Endothelial cell of umbilical vein (primary cell): ENCODE results near the gene MT1H. TPM values are rescaled to one million over a fixed set of nuclear protein-coding genes. Genes with fewer than 3 reads are reported as not detected.
"Not testable (repeated sequence)": the region's sequence is repeated elsewhere in the genome, so short reads cannot be mapped to it uniquely, and the experiment has no call there.

Experiments
- BruUV-seq: library from RNA; stranded (reverse); fragments of 400-500 nt; replicated peaks from 2 replicates; lab custom pipeline; 2021; lab: Mats Ljungman, UMichigan
- CTCF ChIA-PET: fragments of 300-600, 350-600 bp; sonication (Branson Sonifier 250); formaldehyde crosslinking; loops from one replicate; lab custom pipeline; 2021; ENCODE audit warnings: antibody characterized with exemption, inconsistent platforms; lab: Charles Lee
- POLR2A ChIA-PET: fragments of 300-600, 350-600 bp; sonication (Branson Sonifier 250); formaldehyde crosslinking; loops from one replicate; lab custom pipeline; 2021; ENCODE audit warnings: antibody characterized with exemption, inconsistent platforms; lab: Charles Lee
- DNase-seq: peaks from one replicate; pipeline ENCODE4 v3.0.0-alpha.2; 2011; ENCODE audit warnings: low read depth, low spot score
- FAIRE-seq: peaks from 2 replicates; lab custom pipeline; 2011; peaks lifted over from hg19 to GRCh38; lab: Jason Lieb, UNC
- H2AFZ ChIP-seq: 2 replicates; pipeline ENCODE4 v1.6.0; 2012; ENCODE audit warnings: low read depth, low read length, control low read depth, inconsistent platforms
- H3K27ac ChIP-seq: 2 replicates; pipeline ENCODE4 v1.5.1; 2011; ENCODE audit warnings: low read depth, mild to moderate bottlenecking, control low read depth, low read length, moderate library complexity; ENCODE audit not compliant: insufficient read depth
- H3K27me3 ChIP-seq, 2 experiments: 2 replicates each; pipeline versions ENCODE4 v1.6.0 to v1.6.1; 2011; ENCODE audit warnings: low read length in 2 of 2, mixed read lengths in 1 of 2; ENCODE audit not compliant: control insufficient read depth in 2 of 2, insufficient read depth in 2 of 2
- H3K36me3 ChIP-seq, 2 experiments: 2 replicates in 1 of 2; 3 replicates in 1 of 2; pipeline ENCODE4 v1.5.1; 2011; ENCODE audit warnings: low read length in 2 of 2, mild to moderate bottlenecking in 1 of 2, moderate library complexity in 1 of 2; ENCODE audit not compliant: control insufficient read depth in 2 of 2, insufficient read depth in 2 of 2; ENCODE audit errors: extremely low read depth in 1 of 2
- H3K4me1 ChIP-seq: 3 replicates; pipeline ENCODE4 v1.5.1; 2011; ENCODE audit warnings: mild to moderate bottlenecking, low read length; ENCODE audit not compliant: control insufficient read depth, insufficient read depth; ENCODE audit errors: extremely low read depth
- H3K4me2 ChIP-seq: 2 replicates; pipeline ENCODE4 v1.6.1; 2011; ENCODE audit warnings: low read length, control low read depth, mixed read lengths; ENCODE audit not compliant: insufficient read depth
- H3K4me3 ChIP-seq, 3 experiments: fragments of 200-600 bp in 1 of 3; sonication (generic), shearing (Covaris generic) in 1 of 3; replicated peaks in 1 of 3; 2 replicates each; pipeline ENCODE4 v1.5.1; 2011 to 2016; ENCODE audit warnings: control low read depth in 3 of 3, low read length in 3 of 3, mild to moderate bottlenecking in 2 of 3, inconsistent platforms in 1 of 3, low read depth in 1 of 3, moderate library complexity in 1 of 3; ENCODE audit not compliant: insufficient read depth in 1 of 3
- H3K79me2 ChIP-seq: 2 replicates; pipeline ENCODE4 v1.6.0; 2012; ENCODE audit warnings: low read length, inconsistent platforms; ENCODE audit not compliant: control insufficient read depth, insufficient read depth
- H3K9ac ChIP-seq: replicated peaks from 2 replicates; pipeline ENCODE3; 2011; ENCODE audit warnings: low read length, control low read depth; ENCODE audit not compliant: insufficient read depth; ENCODE audit errors: extremely low read depth
- H3K9me1 ChIP-seq: replicated peaks from 3 replicates; pipeline ENCODE4 v1.6.0; 2011; ENCODE audit warnings: mild to moderate bottlenecking, low read length; ENCODE audit not compliant: control insufficient read depth, insufficient read depth; ENCODE audit errors: extremely low read depth
- H3K9me3 ChIP-seq: replicated peaks from 2 replicates; pipeline ENCODE4 v1.5.1; 2012; ENCODE audit warnings: low read length, inconsistent platforms; ENCODE audit not compliant: control insufficient read depth, insufficient read depth
- H4K20me1 ChIP-seq: replicated peaks from 2 replicates; pipeline ENCODE3; 2011; ENCODE audit warnings: mild to moderate bottlenecking, low read length; ENCODE audit not compliant: control insufficient read depth, insufficient read depth; ENCODE audit errors: extremely low read depth
- dilution Hi-C: fragments of 300-500 bp; cut with MboI; formaldehyde crosslinking; loops from one replicate; pipeline ENCODE4 v1.15.0; 2019; ENCODE audit warnings: low sequenced_read_pairs; ENCODE audit not compliant: extremely low pct_ligation_motif_present
- intact Hi-C: fragments of 100-400 bp; cut with micrococcal nuclease; formaldehyde crosslinking; loops from one replicate; pipeline ENCODE4 v1.10.0; 2022
- polyA plus RNA-seq, 4 experiments: library from polyadenylated mRNA; depleted of rRNA in 3 of 4; stranded (reverse) in 3 of 4; unstranded in 1 of 4; fragments of >200 nt; gene quantifications; 2 replicates each; pipeline versions ENCODE4 v1.2.1 to v1.2.3, GENCODE V29; 2011 to 2012; ENCODE audit warnings: missing spikeins in 1 of 4
- total RNA-seq: library from RNA; stranded (reverse); gene quantifications from 2 replicates; pipeline ENCODE4 v1.2.3, GENCODE V29; 2021

MT1H gene
- total and polyA plus RNA-seq, 2 donors (not counting 3 experiments of a cell fraction or from before 2014, with no cell fraction given), result not detected

DNA sequence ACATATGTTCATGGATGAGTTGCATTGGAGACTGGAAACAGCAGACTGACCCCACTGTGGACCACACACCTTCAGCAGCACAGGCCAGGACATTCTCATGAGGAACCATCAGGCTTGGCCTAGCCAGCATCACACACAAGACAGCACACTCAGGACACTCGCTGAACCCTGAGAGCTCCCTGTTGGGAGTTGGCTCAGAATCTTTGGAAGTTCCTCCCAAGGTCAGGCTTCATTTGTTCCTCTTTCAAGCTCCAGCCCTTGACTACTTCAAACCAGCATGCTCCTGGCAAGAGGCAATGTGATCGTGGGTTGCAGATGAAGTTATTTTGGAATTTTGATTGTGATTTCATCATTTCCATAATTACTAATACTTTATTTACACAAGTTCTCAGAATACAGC, 2.1 kb downstream of the MT1H start:
- H3K79me2 ChIP-seq, H3K4me1 ChIP-seq, POLR2A ChIA-PET, DNase-seq, H3K9me3 ChIP-seq, H3K9me1 ChIP-seq, H2AFZ ChIP-seq, H3K9ac ChIP-seq, dilution Hi-C loops, BruUV-seq, intact Hi-C loops, H3K4me2 ChIP-seq, H4K20me1 ChIP-seq, H3K4me3 ChIP-seq, H3K36me3 ChIP-seq, H3K27ac ChIP-seq: not testable (repeated sequence)
- FAIRE-seq, result peak; percentile 68
- H3K27me3 ChIP-seq, result peaks cover 70 to 79% of the 10 kb centered on the region in 2 experiments
- CTCF ChIA-PET, result interaction anchor here (2.4 kb wide), 1 partner anchor 20 kb away, joined by 6 read pairs; the partner anchor contains the start of gene MT1B

DNA sequence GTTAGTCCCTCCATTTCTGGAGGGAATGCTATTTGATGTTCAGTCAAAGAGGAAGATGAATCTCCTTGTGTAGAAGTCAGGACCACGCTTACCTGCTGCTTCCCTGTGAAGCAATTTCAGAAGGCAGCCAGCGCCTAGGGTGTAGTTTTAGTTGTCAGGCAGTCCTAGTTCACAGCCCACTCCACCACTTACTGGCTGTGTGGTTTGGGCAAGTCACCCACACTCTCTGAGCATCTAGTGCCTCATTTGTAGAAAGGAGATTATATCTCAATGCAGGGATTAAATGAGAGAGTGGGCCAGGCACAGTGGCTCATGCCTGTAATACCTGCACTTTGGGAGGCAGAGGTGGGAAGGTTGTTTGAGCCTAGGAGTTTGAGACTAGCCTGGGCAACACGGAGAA, 2.6 kb downstream of the MT1H start:
- H3K27ac ChIP-seq, intact Hi-C loops, dilution Hi-C loops, POLR2A ChIA-PET, H3K79me2 ChIP-seq, H3K9me1 ChIP-seq, H3K9me3 ChIP-seq, FAIRE-seq, DNase-seq, BruUV-seq, H4K20me1 ChIP-seq, H2AFZ ChIP-seq, H3K36me3 ChIP-seq, H3K4me1 ChIP-seq, H3K4me3 ChIP-seq, H3K9ac ChIP-seq, H3K4me2 ChIP-seq: not testable (repeated sequence)
- CTCF ChIA-PET, result interaction anchor here (2.2 to 2.4 kb wide), 2 partner anchors 20 to 29 kb away, joined by 6 to 24 read pairs; partner anchors contain the start of gene MT1B
- peaks cover 66 to 75% of the 10 kb centered on the region in 2 experiments for H3K27me3 ChIP-seq
